ENCODE measurements around the gene DUSP16.
"Not testable (repeated sequence)": the region's sequence is repeated elsewhere in the genome, so short reads cannot be mapped to it uniquely, and the experiment has no call there.

The DUSP16 gene

DNA sequence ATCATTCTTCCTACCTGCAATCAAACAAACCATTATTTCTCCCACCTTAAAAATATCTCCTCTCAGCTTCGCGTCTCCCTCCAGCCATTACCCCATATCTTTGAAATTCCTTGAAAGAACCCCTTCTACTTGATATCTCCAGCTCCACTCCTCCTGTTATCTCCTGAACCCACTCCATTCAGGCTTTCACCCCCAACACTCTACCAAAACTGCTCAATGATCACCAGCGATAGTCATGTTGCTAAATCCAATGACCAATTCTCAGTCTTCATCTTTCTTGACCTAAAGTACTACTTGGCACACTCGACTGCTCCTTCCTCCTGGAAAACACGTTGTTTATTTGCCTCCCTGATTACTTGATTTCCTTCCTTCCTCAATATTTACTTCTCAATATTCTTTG is 70.1 kb downstream of the DUSP16 start:
- DNase-seq (ENCODE audit: low read depth), result no peak

DNA sequence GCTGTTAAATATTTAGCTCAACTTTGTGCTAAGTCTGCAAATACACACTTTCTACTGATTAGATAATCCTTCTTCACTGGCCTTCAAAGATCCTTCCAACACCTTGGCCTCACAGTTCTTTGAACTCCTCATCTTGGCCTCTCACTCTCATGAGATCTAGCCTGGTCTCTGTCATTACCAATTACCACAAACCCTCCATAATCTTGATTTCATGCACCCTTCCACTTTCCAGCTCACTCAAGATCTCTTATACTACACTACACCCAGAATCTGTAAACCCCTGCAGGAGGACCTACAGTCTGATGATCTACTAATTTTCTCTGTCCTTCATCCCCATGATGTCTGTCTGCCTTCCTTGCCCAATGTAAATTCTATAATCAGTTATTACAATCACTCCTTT is 71.1 kb downstream of the DUSP16 start:
- DNase-seq (ENCODE audit: low read depth), result no peak

DNA sequence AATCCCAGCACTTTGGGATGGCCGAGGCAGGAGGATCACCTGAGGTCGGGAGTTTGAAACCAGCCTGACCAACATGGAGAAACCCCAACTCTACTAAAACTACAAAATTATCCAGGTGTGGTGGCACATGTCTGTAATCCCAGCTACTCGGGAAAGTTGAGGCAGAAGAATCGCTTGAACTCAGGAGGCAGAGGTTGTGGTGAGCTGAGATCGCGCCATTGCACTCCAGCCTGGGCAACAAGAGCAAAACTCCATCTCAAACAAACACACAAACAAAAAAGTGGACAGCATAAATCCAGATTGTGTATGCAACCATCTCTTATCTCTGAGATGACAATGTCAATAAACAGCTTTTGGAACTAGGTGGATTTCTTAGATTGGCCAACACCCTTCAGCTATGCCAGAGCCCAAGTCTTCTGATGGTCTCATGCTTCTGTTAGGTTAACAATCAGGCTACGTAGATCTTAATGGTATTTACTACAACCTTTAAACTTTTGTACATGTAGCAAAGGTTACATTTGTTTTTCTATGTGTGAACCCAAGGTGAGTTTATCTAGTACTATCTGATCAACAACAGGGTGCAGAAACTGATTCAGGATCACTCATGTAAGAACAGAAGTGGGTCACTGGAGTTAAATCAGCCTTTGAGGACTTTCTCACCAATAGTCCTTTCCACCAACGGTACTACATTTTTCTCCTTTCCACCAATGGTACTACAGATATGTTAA is 73.7 kb downstream of the DUSP16 start:
- no peak for DNase-seq (ENCODE audit: low read depth)

- DNase-seq (ENCODE audit: low read depth), result no peak
These were observed 74.4 kb downstream of the DUSP16 start for GRCh38 chr12:12488296-12488695.

GRCh38 chr12:12487490-12487889 is 75.2 kb downstream of the DUSP16 start:
- DNase-seq (ENCODE audit: low read depth), result no peak

DNA sequence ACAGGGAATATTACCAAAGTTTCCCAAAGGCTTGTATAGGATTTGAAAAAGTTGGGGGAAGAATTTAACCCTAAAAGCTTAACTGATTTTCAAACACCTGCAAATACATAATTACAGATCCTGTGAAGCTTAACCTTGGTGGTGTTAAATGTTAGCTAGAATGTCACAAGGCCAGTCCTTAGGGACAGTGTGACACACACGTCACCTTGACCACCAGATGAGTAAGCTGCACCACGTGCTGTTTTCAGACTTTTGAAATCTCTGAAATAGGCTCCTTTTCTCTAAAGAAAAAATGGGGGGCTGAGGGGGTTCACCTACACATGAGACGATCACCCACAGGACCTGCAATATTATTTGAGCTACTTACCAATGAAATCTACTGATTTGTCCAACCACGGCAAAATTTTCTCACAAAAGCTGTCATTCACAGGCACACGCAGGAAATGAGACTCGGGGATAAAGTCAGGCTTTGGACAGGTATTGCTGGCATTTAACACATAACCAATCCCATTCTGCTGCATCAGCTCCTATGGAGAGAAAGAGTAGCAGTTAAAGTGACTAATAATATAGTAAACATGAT is 75.9 kb downstream of the DUSP16 start:
- no peak for DNase-seq (ENCODE audit: low read depth)

DNA sequence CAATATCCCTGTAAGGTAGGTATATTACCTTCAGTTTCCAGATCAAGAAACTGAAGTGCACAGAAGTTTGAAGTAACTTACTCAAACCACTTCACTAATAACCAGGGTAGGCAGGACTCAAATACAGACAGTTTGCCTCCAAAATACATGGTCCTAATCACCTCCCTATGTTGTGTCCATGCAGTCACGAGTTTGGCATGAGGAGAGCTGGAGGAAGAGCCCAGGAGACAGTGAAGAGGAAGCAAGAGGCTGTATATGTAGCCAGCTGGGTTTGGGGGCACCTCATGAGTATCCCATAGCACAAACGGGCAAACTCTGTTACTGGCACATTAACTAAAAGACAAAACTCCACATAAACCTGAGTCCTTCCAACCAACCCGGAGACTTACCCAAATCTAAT is 79.2 kb downstream of the DUSP16 start:
- no peak for DNase-seq (ENCODE audit: low read depth)

DNA sequence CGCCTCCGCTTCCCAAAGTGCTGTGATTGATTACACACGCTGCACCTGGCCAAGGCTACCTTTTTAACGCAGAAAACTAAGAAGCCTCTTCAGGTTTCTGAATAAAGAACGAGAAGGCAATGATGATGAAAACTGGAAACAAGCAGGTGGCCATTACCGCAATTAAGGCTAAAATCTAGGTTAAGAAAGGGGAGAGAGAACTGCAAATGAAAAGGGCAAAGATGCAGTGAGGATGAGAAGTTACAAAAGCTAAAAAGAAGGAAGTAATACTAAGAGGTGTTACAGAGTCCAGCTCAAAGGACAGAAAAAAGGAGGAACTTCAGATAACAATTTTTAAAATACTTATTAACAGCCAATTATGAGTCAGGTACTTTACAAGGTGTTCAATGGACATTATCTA is 79.7 kb downstream of the DUSP16 start:
- no peak for DNase-seq (ENCODE audit: low read depth)

GRCh38 chr12:12482150-12482761 is 80.4 kb downstream of the DUSP16 start:
- no peak for DNase-seq (ENCODE audit: low read depth)

GRCh38 chr12:12481631-12482030 is 81.0 kb downstream of the DUSP16 start:
- no peak for DNase-seq (ENCODE audit: low read depth)

- no peak for DNase-seq (ENCODE audit: low read depth)
These were observed 82.6 kb downstream of the DUSP16 start for GRCh38 chr12:12480074-12480473.

DNA sequence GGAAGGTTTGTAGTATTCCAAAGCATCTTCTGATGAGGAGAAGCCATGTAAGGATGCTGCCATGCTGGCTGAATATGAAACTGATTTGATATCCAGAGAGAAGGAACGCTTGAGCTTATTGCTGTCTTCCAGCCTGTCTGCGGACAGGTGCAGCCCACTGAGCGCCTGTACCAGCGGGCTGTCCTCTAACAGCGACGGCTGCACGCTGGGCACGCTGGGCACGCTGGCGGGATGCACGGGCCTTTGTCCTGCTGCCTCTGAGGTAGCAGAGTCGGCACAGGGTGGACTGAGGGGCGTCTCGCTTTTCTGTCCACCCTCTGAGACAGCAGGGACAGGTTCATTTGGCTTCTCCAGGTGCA is 85.2 kb downstream of the DUSP16 start:
- DNase-seq (ENCODE audit: low read depth), result no peak

- DNase-seq (ENCODE audit: low read depth), result no peak
These were observed 85.7 kb downstream of the DUSP16 start for GRCh38 chr12:12476857-12477531.

GRCh38 chr12:12474931-12475795 is 87.5 kb downstream of the DUSP16 start:
- DNase-seq (ENCODE audit: low read depth), result no peak

- no peak for DNase-seq (ENCODE audit: low read depth)
These were observed 88.2 kb downstream of the DUSP16 start for GRCh38 chr12:12474471-12474928.

DNA sequence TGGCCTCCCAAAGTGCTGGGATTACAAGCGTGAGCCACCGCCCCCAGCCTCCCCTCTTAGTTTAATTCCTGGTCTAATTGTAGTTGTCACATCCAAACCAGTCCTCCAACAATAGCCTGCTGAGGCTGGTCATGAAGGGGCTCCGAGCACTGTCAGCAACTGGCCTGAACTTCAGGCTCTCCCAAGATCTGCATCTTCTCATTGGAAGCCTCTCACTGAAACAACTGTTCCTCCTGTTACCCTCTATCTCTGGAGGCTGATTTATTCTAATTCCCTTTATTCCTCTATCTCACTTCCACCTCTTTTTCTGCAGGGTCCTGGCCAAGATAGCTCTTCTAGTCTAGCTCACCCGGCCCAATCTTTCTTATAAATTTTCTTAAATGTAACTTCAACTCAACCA is 89.4 kb downstream of the DUSP16 start:
- no peak for DNase-seq (ENCODE audit: low read depth)

DNA sequence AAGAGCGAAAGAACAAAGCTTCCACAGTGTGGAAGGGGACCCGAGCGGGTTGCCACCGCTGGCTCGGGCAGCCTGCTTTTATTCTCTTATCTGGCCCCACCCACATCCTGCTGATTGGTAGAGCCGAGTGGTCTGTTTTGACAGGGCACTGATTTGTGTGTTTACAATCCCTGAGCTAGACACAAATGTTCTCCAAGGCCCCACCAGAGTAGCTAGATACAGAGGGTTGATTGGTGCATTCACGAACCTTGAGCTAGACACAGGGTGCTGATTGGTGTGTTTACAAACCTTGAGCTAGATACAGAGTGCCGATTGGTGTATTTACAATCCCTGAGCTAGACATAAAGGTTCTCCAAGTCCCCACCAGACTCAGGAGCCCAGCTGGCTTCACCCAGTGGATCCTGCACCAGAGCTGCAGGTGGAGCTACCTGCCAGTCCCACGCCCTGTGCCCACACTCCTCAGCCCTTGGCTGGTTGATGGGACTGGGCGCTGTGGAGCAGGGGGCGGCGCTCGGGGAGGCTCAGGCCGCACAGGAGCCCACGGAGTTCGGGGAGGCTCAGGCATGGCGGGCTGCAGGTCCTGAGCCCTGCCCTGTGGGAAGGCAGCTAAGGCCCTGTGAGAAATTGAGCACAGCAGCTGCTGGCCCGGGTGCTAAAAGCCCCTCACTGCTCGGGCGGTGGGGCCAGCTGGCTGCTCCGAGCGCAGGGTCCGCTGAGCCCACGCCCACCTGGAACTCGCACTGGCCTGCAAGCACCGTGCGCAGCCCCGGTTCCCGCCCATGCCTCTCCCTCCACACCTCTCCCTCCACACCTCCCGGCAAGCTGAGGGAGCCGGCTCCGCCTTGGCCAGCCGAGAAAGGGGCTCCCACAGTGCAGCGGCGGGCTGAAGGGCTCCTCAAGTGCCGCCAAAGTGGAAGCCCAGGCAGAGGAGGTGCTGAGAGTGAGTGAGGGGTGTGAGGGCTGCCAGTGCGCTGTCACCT is 90.4 kb downstream of the DUSP16 start:
- not testable (repeated sequence) for DNase-seq (ENCODE audit: low read depth)

- DNase-seq (ENCODE audit: low read depth), result no peak
These were observed 91.8 kb downstream of the DUSP16 start for GRCh38 chr12:12470751-12471306.

- DNase-seq (ENCODE audit: low read depth), result no peak
These were observed 93.3 kb downstream of the DUSP16 start for GRCh38 chr12:12469386-12469785.

- DNase-seq (ENCODE audit: low read depth), result no peak
These were observed 94.1 kb downstream of the DUSP16 start for GRCh38 chr12:12468575-12468974.

Data from stimulated activated CD8-positive, alpha-beta memory T cell treated with anti-CD3 and anti-CD28 coated beads, Interleukin-15, amount 100 ng/mL, for 1 hour (primary cell).